ENCODE measurements around the gene FADS1. TPM values are rescaled to one million over a fixed set of nuclear protein-coding genes. Genes with fewer than 3 reads are reported as not detected.

The FADS1 gene
- total and polyA plus RNA-seq, 2 of the 13 experiments (the other 11 are each of a cell fraction or from before 2014, with no cell fraction given): 91.8 to 108 TPM

DNA sequence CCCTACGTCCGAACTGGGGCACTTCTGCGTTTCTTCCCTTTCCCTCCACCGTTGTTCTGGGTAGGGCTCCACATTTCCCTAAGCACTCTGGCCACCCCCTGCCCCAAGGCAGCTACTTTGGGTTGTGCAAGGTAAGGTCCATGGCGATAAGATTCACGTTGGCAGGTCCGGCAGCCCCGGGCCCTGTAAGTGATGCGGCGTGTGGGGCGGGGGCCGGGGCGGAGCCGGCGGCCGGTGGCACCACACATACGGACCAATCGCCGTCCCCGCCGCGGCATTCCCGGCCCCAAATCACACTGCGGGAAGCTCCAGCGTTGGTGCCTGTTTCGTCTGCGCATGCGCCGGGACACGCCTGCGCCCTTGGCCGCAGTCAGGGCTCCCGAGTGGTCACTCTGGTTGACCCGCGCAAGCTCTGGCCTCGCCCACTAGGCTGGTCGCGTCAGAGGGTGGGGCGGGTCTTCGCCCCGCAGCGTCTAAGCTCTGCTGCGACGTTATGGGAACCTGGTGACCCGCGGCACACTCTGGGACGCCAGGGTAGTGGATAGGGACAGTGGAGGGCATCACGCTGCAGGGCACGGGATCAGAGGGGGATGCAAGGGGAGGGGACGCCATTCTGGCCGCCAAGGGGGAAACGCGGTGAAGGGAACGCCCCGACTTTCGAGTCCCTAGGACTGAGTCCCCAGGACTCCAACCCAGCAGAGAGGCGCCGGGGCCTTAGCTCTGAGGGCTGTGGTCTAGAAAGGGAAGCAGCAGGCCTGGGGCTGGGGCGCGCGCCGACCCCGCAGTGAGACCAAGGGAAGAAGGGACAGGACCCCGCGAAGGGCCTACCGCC is 1.6 kb downstream of the FADS1 start (continued):
- no peak for TF ChIP-seq ERF (CRISPR knock-in tag; IDR thresholded peaks at IDR 0.05)
- no peak for TF ChIP-seq ZFP62 (CRISPR knock-in tag; IDR thresholded peaks at IDR 0.05)
- TF ChIP-seq ZMYM3 (CRISPR knock-in tag; IDR thresholded peaks at IDR 0.05): 0 out of 2 replicates have a peak, but pooled peaks have one; percentile 8
- no peak for TF ChIP-seq SSRP1 (CRISPR knock-in tag; IDR thresholded peaks at IDR 0.05)
- peak; percentile 58; the same call in 1 of the 2 replicates for TF ChIP-seq YEATS4 (CRISPR knock-in tag; IDR thresholded peaks at IDR 0.05; ENCODE audit: borderline replicate concordance)
- 0 out of 2 replicates have a peak, but pooled peaks have one; percentile 51 for TF ChIP-seq ZNF17 (CRISPR knock-in tag; IDR thresholded peaks at IDR 0.05)
- TF ChIP-seq FLYWCH1 (CRISPR knock-in tag; IDR thresholded peaks at IDR 0.05): no peak
- TF ChIP-seq SMARCE1 (IDR thresholded peaks at IDR 0.05; ENCODE audit: borderline replicate concordance): no peak
- TF ChIP-seq, protein P1, sequence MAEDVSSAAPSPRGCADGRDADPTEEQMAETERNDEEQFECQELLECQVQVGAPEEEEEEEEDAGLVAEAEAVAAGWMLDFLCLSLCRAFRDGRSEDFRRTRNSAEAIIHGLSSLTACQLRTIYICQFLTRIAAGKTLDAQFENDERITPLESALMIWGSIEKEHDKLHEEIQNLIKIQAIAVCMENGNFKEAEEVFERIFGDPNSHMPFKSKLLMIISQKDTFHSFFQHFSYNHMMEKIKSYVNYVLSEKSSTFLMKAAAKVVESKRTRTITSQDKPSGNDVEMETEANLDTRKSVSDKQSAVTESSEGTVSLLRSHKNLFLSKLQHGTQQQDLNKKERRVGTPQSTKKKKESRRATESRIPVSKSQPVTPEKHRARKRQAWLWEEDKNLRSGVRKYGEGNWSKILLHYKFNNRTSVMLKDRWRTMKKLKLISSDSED (CRISPR knock-in tag; IDR thresholded peaks at IDR 0.05): no peak
- TF ChIP-seq SIN3B (IDR thresholded peaks at IDR 0.05; ENCODE audit: low read length): no peak
- TF ChIP-seq, protein P2, sequence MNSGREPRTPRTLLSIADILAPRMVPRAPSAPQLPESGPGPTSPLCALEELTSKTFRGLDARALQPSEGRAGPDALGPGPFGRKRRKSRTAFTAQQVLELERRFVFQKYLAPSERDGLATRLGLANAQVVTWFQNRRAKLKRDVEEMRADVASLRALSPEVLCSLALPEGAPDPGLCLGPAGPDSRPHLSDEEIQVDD (CRISPR knock-in tag; IDR thresholded peaks at IDR 0.05; ENCODE audit: borderline replicate concordance): no peak
- TF ChIP-seq ZNF12 (CRISPR knock-in tag; IDR thresholded peaks at IDR 0.05): peak; percentile 92
- TF ChIP-seq ZC3H13 (CRISPR knock-in tag; IDR thresholded peaks at IDR 0.05): peak; percentile 99
- peak; percentile 93 for TF ChIP-seq ISX (CRISPR knock-in tag; conservative IDR thresholded peaks at IDR 0.05)
- TF ChIP-seq TBL1XR1 (IDR thresholded peaks at IDR 0.05; ENCODE audit: borderline replicate concordance, low read length, partially characterized antibody): no peak
- TF ChIP-seq KMT2B (CRISPR knock-in tag; IDR thresholded peaks at IDR 0.05): no peak
- no peak; the same call in 1 of the 2 replicates for TF ChIP-seq MEIS1 (CRISPR knock-in tag; IDR thresholded peaks at IDR 0.05; ENCODE audit: borderline replicate concordance)
- peak; percentile 28; the same call in 1 of the 2 replicates for TF ChIP-seq RFXAP (CRISPR knock-in tag; IDR thresholded peaks at IDR 0.05; ENCODE audit: borderline replicate concordance)
- no peak for TF ChIP-seq MTF2 (CRISPR knock-in tag; IDR thresholded peaks at IDR 0.05; ENCODE audit: borderline replicate concordance)
- no peak for TF ChIP-seq ZNF3 (CRISPR knock-in tag; IDR thresholded peaks at IDR 0.05)
- TF ChIP-seq ZNF546 (CRISPR knock-in tag; conservative IDR thresholded peaks at IDR 0.05): peak; percentile 38; the same call in 1 of the 2 replicates
- TF ChIP-seq HNRNPL (IDR thresholded peaks at IDR 0.05; ENCODE audit: low read depth, low read length): 0 out of 2 replicates have a peak, but pooled peaks have one; percentile 53
- TF ChIP-seq, protein P3, sequence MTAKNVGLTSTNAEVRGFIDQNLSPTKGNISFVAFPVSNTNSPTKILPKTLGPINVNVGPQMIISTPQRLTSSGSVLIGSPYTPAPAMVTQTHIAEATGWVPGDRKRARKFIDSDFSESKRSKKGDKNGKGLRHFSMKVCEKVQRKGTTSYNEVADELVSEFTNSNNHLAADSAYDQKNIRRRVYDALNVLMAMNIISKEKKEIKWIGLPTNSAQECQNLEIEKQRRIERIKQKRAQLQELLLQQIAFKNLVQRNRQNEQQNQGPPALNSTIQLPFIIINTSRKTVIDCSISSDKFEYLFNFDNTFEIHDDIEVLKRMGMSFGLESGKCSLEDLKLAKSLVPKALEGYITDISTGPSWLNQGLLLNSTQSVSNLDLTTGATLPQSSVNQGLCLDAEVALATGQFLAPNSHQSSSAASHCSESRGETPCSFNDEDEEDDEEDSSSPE (CRISPR knock-in tag; IDR thresholded peaks at IDR 0.05): peak; percentile 85
- no peak for TF ChIP-seq ZNF850 (CRISPR knock-in tag; conservative IDR thresholded peaks at IDR 0.05)
- TF ChIP-seq JARID2 (CRISPR knock-in tag; IDR thresholded peaks at IDR 0.05; ENCODE audit: insufficient replicate concordance): no peak
- TF ChIP-seq ZNF317 (CRISPR knock-in tag; IDR thresholded peaks at IDR 0.05): peak; percentile 71; the same call in 1 of the 2 replicates
- TF ChIP-seq GPN1 (CRISPR knock-in tag; IDR thresholded peaks at IDR 0.05; ENCODE audit: borderline replicate concordance): no peak
- peak; percentile 71; the same call in 1 of the 2 replicates for TF ChIP-seq PITX1 (CRISPR knock-in tag; IDR thresholded peaks at IDR 0.05)
- no peak for TF ChIP-seq U2AF1 (optimal IDR thresholded peaks at IDR 0.05; ENCODE audit: low read depth, low read length)

Measured in HepG2 (cell line).